CD4-positive, alpha-beta T cell treated with Interferon alpha-2 for 1 hour (primary cell): ENCODE measurements around the gene CYB561.

Experiments
- DNase-seq, 2 donors: peaks; one replicate each; pipeline ENCODE4 v3.0.0-alpha.2; 2020 to 2022

CYB561 gene

DNA sequence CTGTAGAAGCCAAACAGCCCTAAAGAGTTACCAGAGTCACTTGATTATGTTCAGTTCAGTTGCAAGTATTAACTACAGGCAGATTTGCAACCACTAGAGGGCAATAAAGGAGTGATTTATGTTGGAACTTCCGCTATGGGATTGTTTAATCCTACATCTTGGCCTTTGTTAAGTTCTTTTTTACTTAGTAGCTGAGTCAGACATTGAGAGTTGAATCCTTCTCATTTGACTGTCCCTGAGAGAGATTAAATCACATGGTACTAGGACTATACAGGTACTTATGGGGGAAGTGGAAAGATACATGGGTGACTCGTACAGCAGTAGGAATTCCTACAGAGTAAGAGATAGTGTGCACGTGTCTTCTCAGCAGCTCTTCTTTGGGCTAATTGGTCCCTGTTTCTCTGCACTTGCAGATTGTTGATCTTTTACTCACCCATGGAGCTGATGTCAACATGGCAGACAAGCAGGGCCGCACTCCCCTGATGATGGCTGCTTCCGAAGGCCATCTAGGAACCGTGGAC, 40.3 kb downstream of the CYB561 start:
- DNase-seq, result peak in 1 of 2 donors; percentile 55

DNA sequence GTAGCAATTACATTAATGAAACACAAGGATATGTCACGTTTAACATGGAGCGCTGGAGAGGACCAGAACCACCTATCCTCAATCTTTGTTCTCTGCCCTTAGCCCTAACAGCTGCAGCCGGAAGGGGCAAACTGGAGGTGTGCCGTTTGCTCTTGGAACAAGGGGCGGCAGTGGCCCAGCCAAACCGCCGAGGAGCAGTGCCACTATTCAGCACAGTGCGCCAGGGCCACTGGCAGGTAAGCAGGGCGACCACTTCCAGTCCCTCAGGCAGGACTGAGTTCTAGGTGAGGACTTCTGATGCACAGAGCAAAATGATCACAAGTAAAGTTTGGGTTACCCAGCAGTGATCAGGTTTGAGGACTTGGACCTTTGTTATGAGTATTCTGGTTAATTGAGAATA, 41.1 kb downstream of the CYB561 start:
- no peak for DNase-seq

DNA sequence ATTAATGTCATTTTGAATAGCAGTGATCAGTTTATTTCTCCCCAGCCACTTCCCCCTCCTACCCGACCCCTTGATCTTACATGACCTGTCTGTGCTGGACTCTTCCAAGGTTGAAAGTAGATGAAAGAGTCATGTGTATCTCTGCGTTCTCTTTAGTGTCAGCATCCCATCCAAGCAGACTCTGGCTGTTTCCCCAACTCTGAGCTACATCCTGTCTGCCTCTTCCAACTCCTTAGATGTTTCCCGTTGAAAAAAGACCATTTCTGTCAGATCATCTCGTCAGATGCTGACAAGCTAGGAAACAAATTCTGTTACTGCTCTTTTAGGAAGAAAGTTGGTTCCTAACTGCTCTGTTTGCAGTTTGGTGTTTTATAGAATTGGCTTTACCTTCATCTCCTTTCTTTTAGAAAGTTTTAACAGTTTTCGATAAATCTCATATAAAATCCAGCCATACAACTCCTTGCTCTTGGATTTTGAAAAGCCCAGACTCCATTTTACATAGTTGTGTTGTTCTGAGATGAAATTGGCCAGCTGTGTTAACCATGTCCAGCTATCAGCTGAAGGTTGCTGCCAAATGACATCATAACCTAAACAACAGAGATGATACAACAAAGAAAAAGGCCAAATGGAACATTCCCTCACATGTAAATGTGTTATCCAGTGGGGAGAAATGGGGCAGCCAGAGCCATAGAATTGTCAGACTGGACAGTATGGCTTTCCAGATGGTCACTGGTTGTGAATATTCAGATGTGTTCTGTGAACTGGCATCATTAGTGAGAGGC, 43.5 kb downstream of the CYB561 start:
- DNase-seq, result no peak

DNA sequence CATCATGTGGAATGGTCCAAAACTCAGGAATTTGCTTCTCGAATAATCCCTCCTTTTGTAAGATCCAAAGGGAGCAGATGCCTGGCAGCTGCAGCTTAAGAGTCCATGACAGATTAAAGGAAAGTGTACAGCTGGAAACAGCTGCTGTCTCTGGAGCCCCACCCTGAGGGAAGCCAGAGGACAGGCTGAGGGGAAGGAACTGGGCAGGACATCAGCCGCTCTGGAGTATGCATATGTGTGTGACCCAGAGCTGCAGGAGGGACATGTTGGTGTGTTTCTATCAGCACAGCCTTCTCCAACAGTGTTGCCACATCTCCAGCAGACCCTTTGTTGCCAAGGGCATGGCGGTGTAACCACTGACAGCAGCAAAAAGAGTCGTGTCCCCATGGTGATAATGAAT, 46.2 kb downstream of the CYB561 start:
- no peak for DNase-seq

DNA sequence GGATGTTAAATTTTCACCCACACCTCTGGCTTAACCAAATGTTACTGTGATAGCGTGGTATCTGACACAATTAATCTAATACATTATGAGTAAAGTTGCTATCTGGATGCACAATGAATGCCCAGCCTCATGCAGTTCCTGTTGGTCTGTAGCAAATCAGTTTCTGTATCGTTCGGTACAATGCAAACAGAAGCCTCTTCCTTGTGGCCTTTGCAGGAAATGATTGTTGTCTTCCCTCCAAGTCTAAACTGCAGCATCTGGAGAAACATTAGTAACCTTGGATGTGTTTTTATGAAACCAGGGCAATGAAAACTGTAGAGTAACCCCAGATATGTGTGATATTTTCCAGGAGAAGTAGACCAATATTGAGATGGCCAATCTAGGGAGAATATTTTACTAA, 46.8 kb downstream of the CYB561 start:
- no peak for DNase-seq

DNA sequence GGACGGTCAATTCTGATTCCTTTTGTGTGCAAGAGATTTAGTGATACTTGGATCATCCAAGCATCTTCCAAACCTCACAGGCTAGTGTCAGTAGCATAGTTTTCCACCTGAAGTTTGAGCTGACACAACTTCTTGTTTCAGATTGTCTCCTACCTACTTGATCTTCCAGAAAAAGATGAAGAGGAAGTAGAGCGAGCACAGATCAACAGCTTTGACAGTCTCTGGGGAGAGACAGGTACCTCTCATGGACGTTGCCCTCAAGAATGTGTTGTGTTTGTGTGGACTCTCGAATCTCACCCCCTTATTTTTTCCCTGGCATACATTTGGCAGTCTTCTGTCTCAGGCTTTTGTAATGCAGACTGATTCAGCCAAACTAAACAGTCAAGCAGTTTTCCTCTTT, 47.4 kb downstream of the CYB561 start:
- DNase-seq, result no peak

DNA sequence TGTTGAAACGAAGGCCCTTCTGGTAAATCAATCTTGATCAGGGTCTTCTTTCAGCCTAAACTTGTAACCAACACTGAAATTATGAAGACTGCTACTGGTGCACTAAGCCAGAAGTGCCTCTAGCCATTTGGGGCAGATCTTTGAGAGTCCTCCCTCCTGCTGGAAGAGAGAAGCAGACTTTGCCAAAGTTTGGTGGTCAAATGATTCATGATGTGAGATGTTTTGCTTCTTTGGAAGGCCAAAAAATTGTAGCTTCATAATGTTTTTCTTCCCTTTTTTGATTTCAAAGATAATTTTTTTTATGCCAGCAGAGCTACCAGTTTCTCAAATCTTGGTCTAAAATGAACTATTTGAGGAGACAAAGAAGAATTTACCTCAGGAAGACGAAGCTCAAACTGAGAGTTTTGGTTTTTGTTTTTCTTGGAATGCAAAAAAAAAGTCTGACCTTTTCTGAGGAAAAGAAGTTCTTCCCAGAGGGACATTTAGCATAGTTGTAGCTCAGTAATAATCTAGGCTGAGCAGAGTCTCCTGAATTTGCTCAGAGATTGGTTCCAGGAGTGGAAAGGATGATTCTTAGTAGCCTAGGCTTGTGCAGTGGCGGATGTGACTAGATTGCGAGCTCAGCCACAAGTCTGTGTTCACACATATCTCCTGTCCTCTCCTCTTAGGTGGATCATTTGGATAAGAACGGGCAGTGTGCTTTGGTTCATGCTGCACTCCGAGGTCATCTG, 50.9 kb downstream of the CYB561 start:
- no peak for DNase-seq

DNA sequence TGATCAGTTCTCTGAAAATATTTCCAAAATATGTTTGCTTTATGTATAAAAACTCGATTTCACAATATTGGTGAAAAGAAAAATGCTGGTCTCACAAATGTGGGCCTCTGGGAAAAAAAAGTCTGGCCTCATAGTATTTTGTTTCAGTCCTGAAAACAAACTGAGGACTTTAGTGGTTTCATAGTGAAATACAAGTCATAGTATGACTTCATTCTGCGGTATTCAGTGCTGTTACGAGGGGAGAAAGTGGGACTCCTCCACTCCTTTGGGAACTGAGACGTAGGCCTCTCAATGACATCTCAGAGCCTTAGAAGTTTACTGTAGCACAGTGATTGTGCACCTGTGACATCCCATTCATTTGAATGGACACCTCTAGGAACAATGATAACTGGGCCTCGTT, 56.0 kb downstream of the CYB561 start:
- DNase-seq, result no peak

DNA sequence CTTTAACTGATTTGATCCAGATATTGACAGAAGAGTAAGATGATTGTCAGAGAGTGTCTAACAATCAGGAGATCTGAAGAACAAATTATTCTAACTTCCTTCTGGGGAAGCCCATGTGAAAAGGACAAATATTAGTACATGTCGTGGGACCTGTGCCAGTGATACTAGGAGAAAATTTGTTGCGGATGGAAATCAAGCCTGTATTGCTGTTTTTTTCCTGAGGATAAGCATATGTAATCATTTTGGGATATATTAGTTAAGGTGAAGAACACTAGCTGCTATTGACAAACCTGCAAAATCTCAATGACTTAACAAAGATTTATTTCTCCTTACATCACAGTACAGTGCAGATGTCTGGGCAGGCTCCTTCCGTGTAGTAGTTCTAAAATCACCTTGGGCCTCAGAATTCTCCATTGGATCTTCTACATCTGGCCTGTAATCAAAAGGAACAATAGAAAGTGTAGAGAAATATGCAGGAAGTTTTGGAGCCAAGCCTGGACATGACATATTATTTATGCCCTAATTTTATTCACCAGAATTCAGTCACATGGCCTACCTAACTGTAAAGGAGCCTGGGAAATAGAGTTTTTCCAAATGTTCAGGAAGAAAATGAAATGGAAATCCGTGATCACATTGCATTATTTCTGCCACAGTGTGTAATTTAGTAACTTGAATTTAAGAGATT, 58.3 kb downstream of the CYB561 start:
- DNase-seq, result no peak

DNA sequence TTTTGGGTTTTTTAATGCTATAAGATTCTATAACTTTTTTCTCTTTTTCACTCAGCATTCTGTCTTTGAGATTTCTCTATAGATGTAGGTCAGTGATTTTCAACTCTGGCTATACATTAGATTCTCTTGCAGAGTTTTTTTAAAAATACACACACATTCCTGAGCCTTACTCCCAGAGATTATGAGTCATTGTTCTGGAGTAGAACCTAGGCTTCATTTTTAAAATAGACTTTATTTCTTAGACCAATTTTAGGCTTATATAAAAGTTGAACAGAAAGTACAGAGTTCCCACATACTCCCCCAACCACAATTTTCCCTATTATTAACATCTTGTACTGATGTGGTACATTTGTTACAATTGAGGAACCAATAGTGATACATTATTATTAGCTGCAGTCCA, 63.3 kb downstream of the CYB561 start:
- DNase-seq, result no peak
